Activated naive CD4-positive, alpha-beta T cell treated with anti-CD3 and anti-CD28 coated beads, Interleukin-2, amount 50 U/mL, for 24 hours (primary cell): Measurements from ENCODE around the gene TK1.

ENCODE experiments used
- H3K27ac Mint-ChIP-seq: one replicate; pipeline ENCODE4 v1.8.0; 2021; ENCODE audit warnings: mild to moderate bottlenecking, mixed read lengths
- H3K27me3 Mint-ChIP-seq: one replicate; pipeline ENCODE4 v1.8.0; 2021; ENCODE audit warnings: mixed read lengths
- H3K36me3 Mint-ChIP-seq: one replicate; pipeline ENCODE4 v1.8.0; 2021; ENCODE audit warnings: mixed read lengths
- H3K4me1 Mint-ChIP-seq: one replicate; pipeline ENCODE4 v1.8.0; 2021; ENCODE audit warnings: mixed read lengths
- H3K4me3 Mint-ChIP-seq: one replicate; pipeline ENCODE4 v1.8.0; 2021; ENCODE audit warnings: mild to moderate bottlenecking, mixed read lengths
- H3K9me3 Mint-ChIP-seq: one replicate; pipeline ENCODE4 v1.8.0; 2021; ENCODE audit warnings: mixed read lengths

The TK1 gene

GRCh38 chr17:78200451-78200850, 13.6 kb upstream of the TK1 start:
- H3K9me3 Mint-ChIP-seq = no peaks in the 10 kb centered on the region
- H3K4me1 Mint-ChIP-seq = no peaks in the 10 kb centered on the region
- no peaks in the 10 kb centered on the region for H3K36me3 Mint-ChIP-seq
- no peak overlapping the region for H3K4me3 Mint-ChIP-seq
- H3K27me3 Mint-ChIP-seq = no peaks in the 10 kb centered on the region
- H3K27ac Mint-ChIP-seq = no peak overlapping the region

DNA sequence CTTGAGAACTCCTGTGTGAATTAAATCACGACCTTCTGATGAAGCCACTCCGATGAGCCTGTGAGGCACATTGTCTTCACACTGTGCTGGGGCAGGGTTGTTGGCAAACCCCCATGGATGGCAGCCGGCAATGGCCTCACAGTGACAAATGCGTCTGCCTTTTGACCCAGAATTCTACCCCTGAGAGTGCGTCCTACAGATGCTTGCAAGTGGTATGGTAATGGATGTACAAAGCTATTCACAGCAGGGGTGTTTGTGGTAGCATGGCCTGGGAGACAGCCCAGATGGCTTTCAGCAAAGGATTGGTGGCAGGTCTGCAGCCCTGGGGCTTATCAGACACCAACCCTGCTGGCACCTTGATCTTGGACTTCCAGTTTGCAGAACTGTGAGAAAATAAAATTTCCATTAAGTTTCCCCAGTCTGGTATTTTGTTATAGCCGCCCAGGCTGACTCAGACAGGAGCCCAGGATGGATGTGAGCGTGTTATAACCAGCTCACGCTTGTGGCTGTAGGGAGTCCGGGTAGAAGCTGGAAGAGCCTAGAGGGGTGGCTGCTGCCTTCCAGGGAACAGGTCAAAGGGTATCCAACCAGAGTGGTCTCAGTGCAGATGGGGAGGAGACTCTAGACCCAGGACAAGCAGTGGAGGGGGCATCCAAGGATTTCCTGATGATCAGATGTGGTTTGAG, 10.4 kb upstream of the TK1 start:
- Mint-ChIP-seq H3K27ac (no peak overlapping the region), H3K4me1 (no peaks in the 10 kb centered on the region), H3K27me3 (no peaks in the 10 kb centered on the region), H3K36me3 (peaks cover 1% of the 10 kb centered on the region), H3K9me3 (no peaks in the 10 kb centered on the region), H3K4me3 (no peak overlapping the region)

- H3K9me3 Mint-ChIP-seq = no peaks in the 10 kb centered on the region
- peaks cover 1% of the 10 kb centered on the region for H3K36me3 Mint-ChIP-seq
- H3K27ac Mint-ChIP-seq = no peak overlapping the region
- no peaks in the 10 kb centered on the region for H3K27me3 Mint-ChIP-seq
- H3K4me3 Mint-ChIP-seq = no peak overlapping the region
- H3K4me1 Mint-ChIP-seq = no peaks in the 10 kb centered on the region
These were observed 9.9 kb upstream of the TK1 start for GRCh38 chr17:78196716-78197115.

GRCh38 chr17:78185981-78186691, 716 bp downstream of the TK1 start:
- H3K9me3 Mint-ChIP-seq = no peaks in the 10 kb centered on the region
- no peak overlapping the region for H3K27ac Mint-ChIP-seq
- no peaks in the 10 kb centered on the region for H3K36me3 Mint-ChIP-seq
- H3K27me3 Mint-ChIP-seq = no peaks in the 10 kb centered on the region
- H3K4me3 Mint-ChIP-seq = peak overlapping the region; percentile 51
- H3K4me1 Mint-ChIP-seq = peaks cover 13% of the 10 kb centered on the region

DNA sequence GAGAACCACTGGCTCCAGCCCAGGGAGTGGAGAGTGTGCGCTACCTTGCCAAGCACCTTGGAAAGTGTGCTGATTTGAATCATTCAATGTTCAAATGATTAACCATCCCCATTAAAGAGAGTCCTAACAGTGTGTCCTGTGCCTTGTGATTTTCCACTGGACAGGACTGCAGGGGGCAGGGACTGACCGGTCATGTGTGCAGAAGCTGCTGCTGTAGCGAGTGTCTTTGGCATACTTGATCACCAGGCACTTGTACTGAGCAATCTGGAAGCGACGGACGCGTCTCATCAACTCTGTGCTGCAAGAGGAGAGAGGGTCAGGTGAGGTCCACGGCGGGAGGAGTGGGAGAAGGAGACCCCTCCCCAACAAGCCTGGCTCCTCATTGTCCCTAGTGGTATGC, 2.0 kb downstream of the TK1 start:
- H3K4me3 Mint-ChIP-seq = peak overlapping the region; percentile 49
- peak overlapping the region; percentile 80 for H3K27ac Mint-ChIP-seq
- peaks cover 18% of the 10 kb centered on the region for H3K4me1 Mint-ChIP-seq
- no peaks in the 10 kb centered on the region for H3K27me3 Mint-ChIP-seq
- no peaks in the 10 kb centered on the region for H3K9me3 Mint-ChIP-seq
- no peaks in the 10 kb centered on the region for H3K36me3 Mint-ChIP-seq

DNA sequence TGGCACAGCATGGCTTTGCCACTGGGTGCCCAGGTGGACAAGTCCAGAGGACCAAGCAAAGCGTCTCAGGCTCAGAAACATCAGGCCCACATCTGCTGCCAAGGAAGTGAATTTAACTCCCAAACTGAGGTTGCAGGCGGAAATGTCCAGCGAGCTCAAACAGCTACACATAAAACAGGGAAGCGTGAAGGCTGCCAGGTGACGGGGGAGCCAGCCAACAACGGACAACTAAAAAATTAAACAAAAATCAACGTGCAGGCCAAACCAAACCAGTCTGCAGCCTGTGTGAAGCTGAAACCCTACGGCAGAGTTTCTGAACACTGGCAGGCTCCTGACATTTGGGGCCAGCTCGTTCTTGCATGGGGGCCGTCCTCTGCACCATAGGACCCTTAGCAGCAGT, 2.5 kb downstream of the TK1 start:
- peak overlapping the region; percentile 26 for H3K4me3 Mint-ChIP-seq
- no peaks in the 10 kb centered on the region for H3K36me3 Mint-ChIP-seq
- no peak overlapping the region for H3K27ac Mint-ChIP-seq
- no peaks in the 10 kb centered on the region for H3K9me3 Mint-ChIP-seq
- H3K4me1 Mint-ChIP-seq = peaks cover 18% of the 10 kb centered on the region
- no peaks in the 10 kb centered on the region for H3K27me3 Mint-ChIP-seq

DNA sequence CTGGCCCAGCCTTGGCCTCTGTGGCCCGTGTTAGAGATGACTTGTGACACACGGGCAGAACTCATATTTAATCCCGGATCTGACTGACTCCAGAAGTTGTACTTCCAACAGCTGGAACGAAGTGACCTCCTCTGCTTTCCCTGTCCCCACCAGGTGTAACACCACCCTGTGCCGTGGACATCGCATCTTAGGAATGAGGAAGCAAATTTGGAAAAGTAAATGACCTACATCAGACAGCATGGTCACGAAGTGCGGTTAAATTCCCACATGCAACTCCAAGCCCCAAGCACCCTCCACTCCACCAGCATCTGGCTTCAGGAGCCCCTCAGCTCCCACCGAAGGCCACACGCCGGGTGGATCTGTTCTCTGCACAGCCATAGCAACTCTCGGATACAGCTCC, 2.9 kb downstream of the TK1 start:
- H3K27me3 Mint-ChIP-seq = no peaks in the 10 kb centered on the region
- no peak overlapping the region for H3K4me3 Mint-ChIP-seq
- H3K36me3 Mint-ChIP-seq = no peaks in the 10 kb centered on the region
- peaks cover 18% of the 10 kb centered on the region for H3K4me1 Mint-ChIP-seq
- no peaks in the 10 kb centered on the region for H3K9me3 Mint-ChIP-seq
- H3K27ac Mint-ChIP-seq = no peak overlapping the region

DNA sequence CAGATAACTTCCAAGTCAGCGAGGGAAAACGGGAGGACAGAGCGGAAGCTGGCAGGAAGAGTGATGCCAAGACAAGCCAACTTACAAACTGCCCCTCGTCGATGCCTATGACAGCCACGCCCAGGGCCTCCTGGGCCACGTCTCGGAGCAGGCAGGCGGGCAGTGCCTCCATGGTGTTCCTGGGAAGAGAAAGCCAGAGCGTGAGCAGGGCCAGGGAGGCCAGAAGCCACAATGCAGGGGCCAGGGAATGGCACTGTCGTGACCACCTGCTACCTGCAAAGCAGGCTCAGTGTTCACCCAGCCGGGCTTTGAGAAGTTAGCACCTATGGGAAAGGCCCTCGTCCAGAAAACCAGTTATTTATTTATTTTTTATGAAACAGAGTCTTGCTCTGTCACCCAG, 4.3 kb downstream of the TK1 start:
- H3K27me3 Mint-ChIP-seq = no peaks in the 10 kb centered on the region
- H3K4me3 Mint-ChIP-seq = no peak overlapping the region
- no peak overlapping the region for H3K27ac Mint-ChIP-seq
- H3K4me1 Mint-ChIP-seq = peaks cover 14% of the 10 kb centered on the region
- H3K9me3 Mint-ChIP-seq = no peaks in the 10 kb centered on the region
- no peaks in the 10 kb centered on the region for H3K36me3 Mint-ChIP-seq

- Mint-ChIP-seq H3K4me3 (peak overlapping the region; percentile 36), H3K36me3 (no peaks in the 10 kb centered on the region), H3K27ac (no peak overlapping the region), H3K9me3 (no peaks in the 10 kb centered on the region), H3K4me1 (peaks cover 21% of the 10 kb centered on the region), H3K27me3 (no peaks in the 10 kb centered on the region)
These were observed 6.3 kb downstream of the TK1 start for GRCh38 chr17:78180508-78180907.

DNA sequence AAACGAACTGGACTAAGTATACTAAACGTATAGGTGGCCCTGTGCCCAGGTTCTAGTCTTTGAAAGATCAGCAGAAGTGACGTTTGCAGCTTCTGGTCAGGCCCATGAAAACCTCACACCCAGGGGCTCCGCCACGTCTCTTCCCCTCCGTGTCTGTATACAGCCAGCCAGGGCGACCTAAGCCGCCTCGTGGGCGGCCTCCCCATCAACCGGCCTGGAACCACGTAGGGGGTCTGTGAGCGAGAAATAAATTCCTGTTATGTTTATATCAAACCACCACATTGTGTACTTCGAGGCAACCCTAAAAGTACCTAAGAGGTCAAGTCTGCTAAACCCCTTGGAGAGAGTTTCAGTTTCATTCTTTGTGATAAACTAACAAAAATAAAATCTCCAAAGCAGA, 6.8 kb downstream of the TK1 start:
- H3K36me3 Mint-ChIP-seq = no peaks in the 10 kb centered on the region
- no peaks in the 10 kb centered on the region for H3K9me3 Mint-ChIP-seq
- H3K27me3 Mint-ChIP-seq = no peaks in the 10 kb centered on the region
- peaks cover 24% of the 10 kb centered on the region for H3K4me1 Mint-ChIP-seq
- peak overlapping the region; percentile 36 for H3K4me3 Mint-ChIP-seq
- H3K27ac Mint-ChIP-seq = no peak overlapping the region

- no peaks in the 10 kb centered on the region for H3K27me3 Mint-ChIP-seq
- H3K27ac Mint-ChIP-seq = peak overlapping the region; percentile 35
- no peak overlapping the region for H3K4me3 Mint-ChIP-seq
- H3K9me3 Mint-ChIP-seq = no peaks in the 10 kb centered on the region
- no peaks in the 10 kb centered on the region for H3K36me3 Mint-ChIP-seq
- H3K4me1 Mint-ChIP-seq = peaks cover 25% of the 10 kb centered on the region
These were observed 7.5 kb downstream of the TK1 start for GRCh38 chr17:78179372-78179771.

- no peaks in the 10 kb centered on the region for H3K27me3 Mint-ChIP-seq
- H3K4me1 Mint-ChIP-seq = peaks cover 53% of the 10 kb centered on the region
- peak overlapping the region; percentile 84 for H3K27ac Mint-ChIP-seq
- no peak overlapping the region for H3K4me3 Mint-ChIP-seq
- H3K36me3 Mint-ChIP-seq = peaks cover 3% of the 10 kb centered on the region
- no peaks in the 10 kb centered on the region for H3K9me3 Mint-ChIP-seq
These were observed 10.3 kb downstream of the TK1 start for GRCh38 chr17:78176548-78177025.

DNA sequence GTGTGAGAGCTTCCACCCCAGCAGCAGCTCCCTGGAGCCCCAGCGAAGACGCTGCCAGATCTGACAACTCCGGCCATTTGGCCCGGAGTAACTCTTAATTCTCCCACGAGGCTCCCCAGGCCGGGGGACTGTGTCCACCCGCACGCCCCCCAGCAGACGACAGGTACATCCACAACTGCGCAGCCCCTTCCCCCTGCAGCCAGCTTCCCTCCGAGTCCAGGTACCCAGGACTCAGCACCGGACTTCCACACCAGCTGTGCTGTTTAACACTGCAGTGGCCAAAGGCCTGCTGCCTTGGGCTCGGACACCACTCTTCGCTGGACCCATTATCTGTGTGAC, 11.2 kb downstream of the TK1 start:
- Mint-ChIP-seq H3K27me3 (no peaks in the 10 kb centered on the region), H3K4me1 (peaks cover 60% of the 10 kb centered on the region), H3K4me3 (no peak overlapping the region), H3K9me3 (no peaks in the 10 kb centered on the region), H3K36me3 (peaks cover 6% of the 10 kb centered on the region), H3K27ac (no peak overlapping the region)

DNA sequence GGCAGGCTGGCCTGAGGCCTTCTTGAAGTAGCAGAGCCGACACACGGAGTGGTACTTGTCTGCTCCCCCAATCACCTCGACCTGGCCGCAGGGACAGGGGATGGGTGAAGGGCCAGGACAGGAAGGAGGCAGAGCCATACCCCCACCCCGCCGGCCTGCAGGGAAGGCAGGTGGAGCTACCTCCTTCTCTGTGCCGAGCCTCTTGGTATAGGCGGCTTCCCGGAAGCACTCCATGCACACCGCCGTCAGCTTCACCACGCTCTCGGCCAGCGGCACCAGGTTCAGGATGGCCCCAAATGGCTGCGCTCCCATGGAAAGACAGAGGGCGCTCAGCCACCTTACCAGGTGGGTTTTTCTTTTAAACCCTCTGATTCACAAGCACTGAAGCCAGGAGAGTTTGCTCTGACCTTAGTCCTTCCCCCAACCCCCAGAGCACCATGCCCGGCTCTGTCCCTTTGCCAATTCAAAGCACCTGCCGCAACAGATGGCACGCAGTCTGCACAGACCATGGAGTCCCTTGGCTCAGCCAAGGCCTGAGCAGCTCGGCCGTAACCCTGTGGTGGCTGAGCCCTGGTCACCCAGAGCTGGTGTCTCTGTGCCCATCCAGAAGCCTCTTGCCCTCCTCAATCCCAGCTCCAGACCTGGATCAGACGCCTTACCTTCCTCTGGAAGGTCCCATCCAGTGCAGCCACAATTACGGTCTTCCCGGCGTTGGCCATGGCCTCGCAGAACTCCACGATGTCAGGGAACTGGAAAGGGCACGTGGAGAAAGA, 11.8 kb downstream of the TK1 start:
- Mint-ChIP-seq H3K4me1 (peaks cover 61% of the 10 kb centered on the region), H3K36me3 (peaks cover 6% of the 10 kb centered on the region), H3K27ac (no peak overlapping the region), H3K4me3 (no peak overlapping the region), H3K9me3 (no peaks in the 10 kb centered on the region), H3K27me3 (no peaks in the 10 kb centered on the region)

GRCh38 chr17:78174346-78174869, 12.4 kb downstream of the TK1 start:
- Mint-ChIP-seq H3K4me1 (peaks cover 65% of the 10 kb centered on the region), H3K9me3 (no peaks in the 10 kb centered on the region), H3K4me3 (no peak overlapping the region), H3K36me3 (peaks cover 6% of the 10 kb centered on the region), H3K27ac (peak overlapping the region; percentile 51), H3K27me3 (no peaks in the 10 kb centered on the region)
